GM19372 (cell line): ENCODE data around the gene COL11A1.
"Not testable (repeated sequence)": the region's sequence is repeated elsewhere in the genome, so short reads cannot be mapped to it uniquely, and the experiment has no call there.

Source experiments
- ATAC-seq: cut with Tn5 transposase; IDR thresholded peaks from one replicate; pipeline ENCODE4 v1.9.1; 2021; ENCODE audit warnings: mild to moderate bottlenecking, low read depth, moderate library complexity; ENCODE audit not compliant: unreplicated experiment

COL11A1 gene

GRCh38 chr1:102842606-102843005 is 265.7 kb downstream of the COL11A1 start:
- no peak for ATAC-seq

GRCh38 chr1:102840741-102841140 is 267.6 kb downstream of the COL11A1 start:
- no peak for ATAC-seq

- no peak for ATAC-seq
These were observed 270.3 kb downstream of the COL11A1 start for GRCh38 chr1:102838016-102838415.

- no peak for ATAC-seq
These were observed 270.8 kb downstream of the COL11A1 start for GRCh38 chr1:102837551-102837950.

- ATAC-seq, result no peak
These were observed 271.3 kb downstream of the COL11A1 start for GRCh38 chr1:102836991-102837390.

GRCh38 chr1:102834688-102835320 is 273.5 kb downstream of the COL11A1 start:
- ATAC-seq, result no peak

- no peak for ATAC-seq
These were observed 275.2 kb downstream of the COL11A1 start for GRCh38 chr1:102833151-102833550.

- not testable (repeated sequence) for ATAC-seq
These were observed 281.6 kb downstream of the COL11A1 start for GRCh38 chr1:102826706-102827105.
